Uterus (tissue), 4 donors: ENCODE data around the gene PTS. TPM values are rescaled to one million over a fixed set of nuclear protein-coding genes. Genes with fewer than 3 reads are reported as not detected.

Experiments
- DNase-seq, 2 donors: peaks; one replicate each; pipeline ENCODE4 v3.0.0-alpha.2; 2019 to 2020
- H3K27ac ChIP-seq, 2 donors: fragments of 200-600 bp; sonication (generic); 1 replicate in 1 of 2; 2 replicates in 1 of 2; pipeline ENCODE4 v1.5.1; 2016 to 2018
- H3K27me3 ChIP-seq, 2 donors: fragments of 200-600 bp; sonication (generic); one replicate each; pipeline ENCODE4 v1.5.1; 2018 to 2019; ENCODE audit warnings: control low read depth in 1 of 2
- H3K36me3 ChIP-seq, 2 donors: fragments of 200-600 bp; sonication (generic); one replicate each; pipeline ENCODE4 v1.5.1; 2019; ENCODE audit warnings: control low read depth in 1 of 2
- H3K4me1 ChIP-seq, 2 donors: fragments of 200-600 bp; sonication (generic); one replicate each; pipeline ENCODE4 v1.5.1; 2018 to 2019; ENCODE audit warnings: control low read depth in 1 of 2
- H3K4me3 ChIP-seq, 2 donors: fragments of 200-600 bp; sonication (generic); 1 replicate in 1 of 2; 2 replicates in 1 of 2; pipeline ENCODE4 v1.5.1; 2018 to 2019; ENCODE audit warnings: mild to moderate bottlenecking in 1 of 2
- H3K9me3 ChIP-seq, 2 donors: fragments of 200-600 bp; sonication (generic); one replicate each; pipeline ENCODE4 v1.5.1; 2019; ENCODE audit warnings: control low read depth in 1 of 2
- POLR2A ChIP-seq, 2 donors: fragments of 450-650 bp; IDR thresholded peaks; one replicate each; pipeline ENCODE4 v1.6.1; 2016; ENCODE audit warnings: antibody characterized with exemption in 2 of 2, mild to moderate bottlenecking in 1 of 2, moderate library complexity in 1 of 2
- intact Hi-C: fragments of 100-400 bp; cut with DNase I; formaldehyde crosslinking; loops from one replicate; pipeline ENCODE4 v1.15.1; 2023; ENCODE audit warnings: low total_unique reads
- total RNA-seq, 4 donors: library from RNA; depleted of rRNA in 3 of 4; stranded (reverse); fragments of >200 nt in 3 of 4; gene quantifications; one replicate each; pipeline versions ENCODE4 v1.1.0 to v1.2.4, GENCODE V29; 2014 to 2023
- TF ChIP-seq, protein P1 (sequence below), 4 experiments: fragments of 200-600 bp in 2 of 4; fragments of 450-650 bp in 2 of 4; sonication (generic) in 2 of 4; IDR thresholded peaks; one replicate each; pipeline ENCODE4 v1.5.1; 2016 to 2019; ENCODE audit warnings: antibody characterized with exemption in 4 of 4, mild to moderate bottlenecking in 2 of 4, moderate library complexity in 1 of 4
- donor health status: DM: yes; HTN: yes; CAD: no.

The PTS gene
- total RNA-seq, 4 donors from 2014 or later, result 15.9 to 43.5 (median 35.4) TPM

DNA sequence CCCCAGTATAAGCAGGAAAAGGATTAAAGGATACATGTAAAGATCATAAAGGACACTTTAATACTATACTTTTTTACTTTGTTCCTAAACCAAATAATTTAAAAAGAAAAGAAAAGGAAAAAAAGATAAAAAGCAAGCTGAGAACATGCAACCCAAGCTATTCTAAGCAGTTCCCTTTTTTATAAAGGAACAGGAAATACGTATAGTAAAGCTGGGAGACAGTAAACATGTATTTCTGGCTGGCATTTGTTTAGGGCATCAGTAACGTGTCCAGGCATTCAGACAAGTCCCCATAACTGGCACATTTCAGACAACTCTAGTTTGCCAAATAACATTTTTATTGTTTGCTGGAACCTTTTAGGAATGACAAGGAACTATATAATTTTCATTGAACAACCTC, 26.0 kb upstream of the PTS start:
- Histone ChIP-seq H3K36me3 (no peaks in the 10 kb centered on the region), H3K27ac (no peak overlapping the region), H3K27me3 (no peaks in the 10 kb centered on the region), H3K4me1 (no peaks in the 10 kb centered on the region), H3K4me3 (no peak overlapping the region), H3K9me3 (no peaks in the 10 kb centered on the region)
- intact Hi-C loops, result no loop called here
- TF ChIP-seq, protein P1, sequence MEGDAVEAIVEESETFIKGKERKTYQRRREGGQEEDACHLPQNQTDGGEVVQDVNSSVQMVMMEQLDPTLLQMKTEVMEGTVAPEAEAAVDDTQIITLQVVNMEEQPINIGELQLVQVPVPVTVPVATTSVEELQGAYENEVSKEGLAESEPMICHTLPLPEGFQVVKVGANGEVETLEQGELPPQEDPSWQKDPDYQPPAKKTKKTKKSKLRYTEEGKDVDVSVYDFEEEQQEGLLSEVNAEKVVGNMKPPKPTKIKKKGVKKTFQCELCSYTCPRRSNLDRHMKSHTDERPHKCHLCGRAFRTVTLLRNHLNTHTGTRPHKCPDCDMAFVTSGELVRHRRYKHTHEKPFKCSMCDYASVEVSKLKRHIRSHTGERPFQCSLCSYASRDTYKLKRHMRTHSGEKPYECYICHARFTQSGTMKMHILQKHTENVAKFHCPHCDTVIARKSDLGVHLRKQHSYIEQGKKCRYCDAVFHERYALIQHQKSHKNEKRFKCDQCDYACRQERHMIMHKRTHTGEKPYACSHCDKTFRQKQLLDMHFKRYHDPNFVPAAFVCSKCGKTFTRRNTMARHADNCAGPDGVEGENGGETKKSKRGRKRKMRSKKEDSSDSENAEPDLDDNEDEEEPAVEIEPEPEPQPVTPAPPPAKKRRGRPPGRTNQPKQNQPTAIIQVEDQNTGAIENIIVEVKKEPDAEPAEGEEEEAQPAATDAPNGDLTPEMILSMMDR (IDR thresholded peaks at IDR 0.05), result no peak
- no peak for TF ChIP-seq POLR2A (IDR thresholded peaks at IDR 0.05)
- DNase-seq, result no peak

DNA sequence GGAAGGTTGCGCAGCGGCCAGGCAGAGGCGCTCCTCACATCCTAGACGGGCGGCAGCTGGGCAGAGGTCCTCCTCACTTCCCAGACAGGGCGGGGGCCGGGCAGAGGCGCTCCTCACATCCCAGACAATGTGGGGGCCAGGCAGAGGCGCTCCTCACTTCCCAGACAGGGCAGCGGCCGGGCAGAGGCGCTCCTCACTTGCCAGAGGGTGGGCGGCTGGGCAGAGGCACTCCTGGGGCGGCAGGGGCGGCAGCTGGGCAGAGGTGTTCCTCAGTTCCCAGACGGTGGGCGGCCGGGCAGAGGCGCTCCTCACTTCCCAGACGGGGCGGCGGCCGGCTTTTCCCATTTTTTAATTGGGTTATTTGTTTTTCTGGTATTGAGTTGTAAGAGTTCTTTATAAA, 20.2 kb upstream of the PTS start:
- no peaks in the 10 kb centered on the region for H3K36me3 ChIP-seq
- intact Hi-C loops, result no loop called here
- DNase-seq, result no peak

DNA sequence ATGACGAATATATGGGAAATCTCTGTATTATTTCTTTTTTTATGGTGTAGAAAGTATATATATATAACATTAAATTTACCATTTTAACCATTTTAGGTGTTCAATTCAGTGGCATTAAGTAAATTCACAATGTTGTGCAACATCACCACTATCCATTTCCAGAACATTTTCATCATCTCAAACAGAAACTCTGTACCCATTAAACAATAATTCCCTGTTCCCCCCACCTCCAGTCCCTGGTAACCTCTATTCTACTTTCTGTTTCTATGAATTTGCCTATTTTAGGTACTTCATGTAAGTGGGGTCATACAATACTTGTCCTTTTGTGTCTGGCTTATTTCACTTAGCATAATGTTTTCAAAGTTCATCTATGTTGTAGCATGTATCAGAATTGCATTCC, 15.3 kb upstream of the PTS start:
- H3K4me1 ChIP-seq, result no peaks in the 10 kb centered on the region
- DNase-seq, result no peak
- no peak for TF ChIP-seq POLR2A (IDR thresholded peaks at IDR 0.05)
- TF ChIP-seq, protein P1 (IDR thresholded peaks at IDR 0.05), result no peak
- H3K36me3 ChIP-seq, result no peaks in the 10 kb centered on the region
- no peak overlapping the region for H3K4me3 ChIP-seq
- intact Hi-C loops, result no loop called here
- no peak overlapping the region for H3K27ac ChIP-seq
- no peaks in the 10 kb centered on the region for H3K27me3 ChIP-seq
- no peaks in the 10 kb centered on the region for H3K9me3 ChIP-seq

More for the DNA sequence above, 20.2 kb upstream of the PTS start:
- H3K27ac ChIP-seq, result no peak overlapping the region
- H3K27me3 ChIP-seq, result no peaks in the 10 kb centered on the region
- TF ChIP-seq, protein P1 (IDR thresholded peaks at IDR 0.05), result no peak
- no peak for TF ChIP-seq POLR2A (IDR thresholded peaks at IDR 0.05)
- no peak overlapping the region for H3K4me3 ChIP-seq
- H3K4me1 ChIP-seq, result no peaks in the 10 kb centered on the region
- no peaks in the 10 kb centered on the region for H3K9me3 ChIP-seq

DNA sequence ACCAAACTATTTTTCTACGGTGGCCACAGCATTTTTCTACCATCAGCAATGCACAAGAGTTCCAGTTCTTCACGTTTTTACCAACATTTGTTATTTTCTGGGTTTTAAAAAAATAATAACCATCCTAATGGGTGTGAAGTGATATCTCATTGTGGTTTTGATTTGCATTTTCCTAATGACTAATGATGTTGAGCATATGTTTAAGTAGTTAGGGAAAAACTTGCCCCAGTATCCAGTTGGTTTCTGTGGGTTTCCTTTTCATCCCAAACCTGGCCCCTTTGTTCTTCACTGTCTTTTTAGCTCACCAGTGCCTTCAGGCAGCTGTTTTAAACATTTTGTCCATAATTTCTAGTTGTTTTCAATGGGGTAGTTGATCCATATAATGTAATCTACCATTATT, 14.7 kb upstream of the PTS start:
- DNase-seq, result no peak
- intact Hi-C loops, result no loop called here
- H3K36me3 ChIP-seq, result no peaks in the 10 kb centered on the region
- H3K4me3 ChIP-seq, result no peak overlapping the region
- H3K27ac ChIP-seq, result no peak overlapping the region
- H3K27me3 ChIP-seq, result no peaks in the 10 kb centered on the region
- TF ChIP-seq, protein P1 (IDR thresholded peaks at IDR 0.05), result no peak
- TF ChIP-seq POLR2A (IDR thresholded peaks at IDR 0.05), result no peak
- no peaks in the 10 kb centered on the region for H3K4me1 ChIP-seq
- no peaks in the 10 kb centered on the region for H3K9me3 ChIP-seq

DNA sequence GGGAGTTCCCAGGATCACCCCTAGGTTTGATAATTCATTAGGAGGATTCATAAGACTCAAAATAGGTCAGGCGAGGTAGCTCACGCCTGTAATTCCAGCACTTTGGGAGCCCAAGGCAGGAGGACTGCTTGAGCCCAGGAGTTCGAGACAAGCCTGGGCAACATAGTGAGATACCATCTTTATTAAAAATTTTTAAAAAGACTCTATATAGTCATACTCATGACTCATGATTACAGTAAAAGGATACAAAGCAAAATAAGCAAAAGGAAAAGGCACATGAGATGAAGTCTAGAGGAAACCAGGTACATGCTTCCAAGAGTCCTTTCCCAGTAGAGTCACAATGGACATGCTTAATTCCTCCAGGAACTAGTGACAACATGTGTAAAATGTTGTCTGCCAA, 13.9 kb upstream of the PTS start:
- Histone ChIP-seq H3K36me3 (no peaks in the 10 kb centered on the region), H3K27ac (no peak overlapping the region), H3K27me3 (no peaks in the 10 kb centered on the region), H3K4me3 (no peak overlapping the region), H3K9me3 (no peaks in the 10 kb centered on the region), H3K4me1 (no peaks in the 10 kb centered on the region)
- TF ChIP-seq POLR2A (IDR thresholded peaks at IDR 0.05), result no peak
- TF ChIP-seq, protein P1 (IDR thresholded peaks at IDR 0.05), result no peak
- intact Hi-C loops, result no loop called here
- DNase-seq, result no peak
